Parathyroid adenoma (tissue), 2 donors: ENCODE results near the gene PARD3B.
A peak's percentile ranks its signal among the peaks of the same experiment; 100 is the strongest.

Experiments used
- H2AFZ ChIP-seq: fragments of 300-600 bp; sonication (generic); one replicate; pipeline ENCODE4 v1.7.0; 2017; ENCODE audit warnings: antibody characterized with exemption, mild to moderate bottlenecking
- H3K27ac ChIP-seq: fragments of 300-600 bp; sonication (generic); one replicate; pipeline ENCODE4 v1.7.0; 2017
- H3K27me3 ChIP-seq: fragments of 300-600 bp; sonication (generic); one replicate; pipeline ENCODE4 v1.7.0; 2017; ENCODE audit warnings: low read length; ENCODE audit not compliant: control insufficient read depth, insufficient read depth
- H3K36me3 ChIP-seq: fragments of 300-600 bp; sonication (generic); one replicate; pipeline ENCODE4 v1.7.0; 2017; ENCODE audit warnings: low read length; ENCODE audit not compliant: control insufficient read depth, insufficient read depth
- H3K4me1 ChIP-seq: fragments of 300-600 bp; sonication (generic); one replicate; pipeline ENCODE4 v1.7.0; 2017; ENCODE audit warnings: control low read depth
- H3K4me2 ChIP-seq: fragments of 300-600 bp; sonication (generic); one replicate; pipeline ENCODE4 v1.7.0; 2017; ENCODE audit warnings: low read length
- H3K4me3 ChIP-seq: fragments of 300-600 bp; sonication (generic); one replicate; pipeline ENCODE4 v1.7.0; 2017; ENCODE audit warnings: low read depth, low read length
- H3K79me2 ChIP-seq: fragments of 300-600 bp; sonication (generic); one replicate; pipeline ENCODE4 v1.7.0; 2017; ENCODE audit warnings: control low read depth
- H3K9ac ChIP-seq: fragments of 300-600 bp; sonication (generic); one replicate; pipeline ENCODE4 v1.7.0; 2017; ENCODE audit warnings: mild to moderate bottlenecking
- H3K9me3 ChIP-seq: fragments of 300-600 bp; sonication (generic); one replicate; pipeline ENCODE4 v1.7.0; 2017; ENCODE audit warnings: low read length; ENCODE audit not compliant: control insufficient read depth
- CTCF ChIP-seq: fragments of 300-600 bp; sonication (generic); IDR thresholded peaks from one replicate; pipeline ENCODE4 v1.7.0; 2017; ENCODE audit warnings: antibody characterized with exemption, mild to moderate bottlenecking
- donor health status: primary hyperparathyroidism.

Gene PARD3B

GRCh38 chr2:204672772-204673171 is 127.5 kb downstream of the PARD3B start:
- TF ChIP-seq CTCF: no peak

GRCh38 chr2:204673877-204674276 is 128.6 kb downstream of the PARD3B start:
- no peak overlapping the region for H3K4me3 ChIP-seq
- TF ChIP-seq CTCF: no peak
- H3K9me3 ChIP-seq: no peaks in the 10 kb centered on the region
- H3K36me3 ChIP-seq: no peaks in the 10 kb centered on the region
- H3K4me1 ChIP-seq: peaks cover 19% of the 10 kb centered on the region
- H3K79me2 ChIP-seq: peaks cover 12% of the 10 kb centered on the region
- no peaks in the 10 kb centered on the region for H3K27me3 ChIP-seq
- no peak overlapping the region for H3K9ac ChIP-seq
- no peak overlapping the region for H3K4me2 ChIP-seq
- no peak overlapping the region for H2AFZ ChIP-seq
- H3K27ac ChIP-seq: no peak overlapping the region

More at GRCh38 chr2:204672772-204673171, 127.5 kb downstream of the PARD3B start:
- Histone ChIP-seq H3K27ac (no peak overlapping the region), H3K9ac (no peak overlapping the region), H3K36me3 (no peaks in the 10 kb centered on the region), H3K4me3 (no peak overlapping the region), H3K79me2 (peaks cover 8% of the 10 kb centered on the region), H3K4me2 (no peak overlapping the region), H3K4me1 (peaks cover 19% of the 10 kb centered on the region), H3K27me3 (no peaks in the 10 kb centered on the region), H3K9me3 (no peaks in the 10 kb centered on the region), H2AFZ (no peak overlapping the region)

GRCh38 chr2:204678031-204678430 is 132.8 kb downstream of the PARD3B start:
- Histone ChIP-seq H3K4me3 (no peak overlapping the region), H3K36me3 (no peaks in the 10 kb centered on the region), H3K9me3 (no peaks in the 10 kb centered on the region), H3K4me1 (peaks cover 5% of the 10 kb centered on the region), H3K9ac (no peak overlapping the region), H3K27ac (no peak overlapping the region), H2AFZ (no peak overlapping the region), H3K79me2 (peaks cover 12% of the 10 kb centered on the region), H3K27me3 (no peaks in the 10 kb centered on the region), H3K4me2 (no peak overlapping the region)
- TF ChIP-seq CTCF: no peak

GRCh38 chr2:204680576-204680975 is 135.3 kb downstream of the PARD3B start:
- H3K4me3 ChIP-seq: no peak overlapping the region
- H3K4me2 ChIP-seq: no peak overlapping the region
- H3K27ac ChIP-seq: no peak overlapping the region
- no peak overlapping the region for H2AFZ ChIP-seq
- H3K27me3 ChIP-seq: no peaks in the 10 kb centered on the region
- TF ChIP-seq CTCF: no peak
- H3K9me3 ChIP-seq: no peaks in the 10 kb centered on the region
- H3K79me2 ChIP-seq: peaks cover 14% of the 10 kb centered on the region
- H3K36me3 ChIP-seq: no peaks in the 10 kb centered on the region
- no peak overlapping the region for H3K9ac ChIP-seq
- H3K4me1 ChIP-seq: peaks cover 5% of the 10 kb centered on the region

- Histone ChIP-seq H3K4me3 (no peak overlapping the region), H3K4me1 (peaks cover 5% of the 10 kb centered on the region), H3K27ac (peak overlapping the region; percentile 22), H3K27me3 (no peaks in the 10 kb centered on the region), H3K9me3 (no peaks in the 10 kb centered on the region), H2AFZ (peak overlapping the region; percentile 6), H3K79me2 (peaks cover 12% of the 10 kb centered on the region), H3K4me2 (no peak overlapping the region), H3K36me3 (no peaks in the 10 kb centered on the region), H3K9ac (no peak overlapping the region)
- TF ChIP-seq CTCF: no peak
Measured at GRCh38 chr2:204681412-204681811, 136.1 kb downstream of the PARD3B start.
